Measurements from ENCODE around the gene ETS2. TPM values are rescaled to one million over a fixed set of nuclear protein-coding genes. Genes with fewer than 3 reads are reported as not detected.

Gene ETS2
- total RNA-seq, 3 donors from 2014 or later (not counting 1 experiment from before 2014, with no cell fraction given), result 10.6 to 36.9 (median 18.5) TPM

DNA sequence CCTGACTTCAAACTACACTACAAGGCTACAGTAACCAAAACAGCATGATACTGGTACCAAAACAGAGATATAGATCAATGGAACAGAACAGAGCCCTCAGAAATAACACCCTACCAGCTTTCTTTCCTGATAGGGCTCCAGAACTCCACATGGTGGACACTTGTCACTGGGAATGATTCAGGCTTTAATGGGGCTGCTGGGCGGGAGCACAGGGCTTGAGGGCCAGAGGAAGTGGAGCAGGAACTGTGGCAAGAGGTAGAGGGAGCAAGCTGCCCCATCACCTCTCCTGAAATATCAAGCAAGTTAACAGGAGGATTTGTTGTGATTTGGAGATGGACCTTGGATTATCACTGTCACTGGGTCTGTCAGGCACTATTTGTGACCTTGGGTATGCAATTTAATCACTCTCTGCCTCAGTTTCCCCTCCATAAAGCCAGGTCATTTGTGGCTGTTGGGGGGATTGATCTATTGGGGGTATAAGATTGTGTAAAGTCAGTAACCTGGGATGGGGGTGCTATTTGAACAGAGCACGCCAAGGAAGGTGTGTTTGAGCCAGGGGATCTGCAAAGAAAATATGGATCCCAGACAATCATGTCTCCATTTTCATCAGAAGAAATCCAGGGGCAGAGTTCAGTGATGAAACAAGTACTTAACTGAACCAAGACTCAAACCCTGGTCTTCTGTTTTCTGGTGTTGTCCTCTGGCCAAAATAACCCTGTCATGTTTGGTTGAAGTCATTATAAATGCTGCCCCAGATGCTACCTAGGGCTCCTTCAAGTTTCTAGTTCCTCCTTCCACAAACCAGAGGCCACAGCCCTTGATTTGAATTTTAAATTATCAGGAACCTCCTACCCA lies 25.2 kb downstream of the ETS2 start:
- TF ChIP-seq, protein P1, sequence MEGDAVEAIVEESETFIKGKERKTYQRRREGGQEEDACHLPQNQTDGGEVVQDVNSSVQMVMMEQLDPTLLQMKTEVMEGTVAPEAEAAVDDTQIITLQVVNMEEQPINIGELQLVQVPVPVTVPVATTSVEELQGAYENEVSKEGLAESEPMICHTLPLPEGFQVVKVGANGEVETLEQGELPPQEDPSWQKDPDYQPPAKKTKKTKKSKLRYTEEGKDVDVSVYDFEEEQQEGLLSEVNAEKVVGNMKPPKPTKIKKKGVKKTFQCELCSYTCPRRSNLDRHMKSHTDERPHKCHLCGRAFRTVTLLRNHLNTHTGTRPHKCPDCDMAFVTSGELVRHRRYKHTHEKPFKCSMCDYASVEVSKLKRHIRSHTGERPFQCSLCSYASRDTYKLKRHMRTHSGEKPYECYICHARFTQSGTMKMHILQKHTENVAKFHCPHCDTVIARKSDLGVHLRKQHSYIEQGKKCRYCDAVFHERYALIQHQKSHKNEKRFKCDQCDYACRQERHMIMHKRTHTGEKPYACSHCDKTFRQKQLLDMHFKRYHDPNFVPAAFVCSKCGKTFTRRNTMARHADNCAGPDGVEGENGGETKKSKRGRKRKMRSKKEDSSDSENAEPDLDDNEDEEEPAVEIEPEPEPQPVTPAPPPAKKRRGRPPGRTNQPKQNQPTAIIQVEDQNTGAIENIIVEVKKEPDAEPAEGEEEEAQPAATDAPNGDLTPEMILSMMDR (IDR thresholded peaks at IDR 0.05), result no peak
- Mint-ChIP-seq H3K4me1 (peaks cover 17 to 20% of the 10 kb centered on the region in 2 donors), H3K27ac (peak overlapping the region; percentile 38 to 74), H3K4me3 (no peak overlapping the region), H3K9me3 (no peaks in the 10 kb centered on the region), H3K36me3 (no peaks in the 10 kb centered on the region), H3K27me3 (ENCODE audit: low read depth in 2 of 2) (peaks cover 8 to 9% of the 10 kb centered on the region in 2 donors)
- Histone ChIP-seq H3K36me3 (ENCODE audit: control insufficient read depth, insufficient read depth, low read length) (no peaks in the 10 kb centered on the region), H3K27ac (ENCODE audit: low read length) (peak overlapping the region; percentile 39), H3K4me1 (ENCODE audit: control insufficient read depth, insufficient read depth, low read length) (peaks cover 11% of the 10 kb centered on the region), H3K9me3 (ENCODE audit: control insufficient read depth, insufficient read depth, low read length) (no peaks in the 10 kb centered on the region), H3K27me3 (ENCODE audit: control insufficient read depth, insufficient read depth, low read length) (no peaks in the 10 kb centered on the region), H3K4me3 (ENCODE audit: low read length) (no peak overlapping the region)
- intact Hi-C loops (cut with micrococcal nuclease), result no loop called here
- ATAC-seq, result no peak
- 100% methylated on average over 2 of the region's 2 CpGs for WGBS (ENCODE audit: insufficient coverage)
- DNase-seq, result no peak

GRCh38 chr21:38831526-38832467 lies 26.1 kb downstream of the ETS2 start:
- 63% methylated on average over 6 of the region's 7 CpGs for WGBS (ENCODE audit: insufficient coverage)
- Histone ChIP-seq H3K4me1 (ENCODE audit: control insufficient read depth, insufficient read depth, low read length) (peaks cover 11% of the 10 kb centered on the region), H3K4me3 (ENCODE audit: low read length) (no peak overlapping the region), H3K36me3 (ENCODE audit: control insufficient read depth, insufficient read depth, low read length) (no peaks in the 10 kb centered on the region), H3K9me3 (ENCODE audit: control insufficient read depth, insufficient read depth, low read length) (no peaks in the 10 kb centered on the region), H3K27ac (ENCODE audit: low read length) (peak overlapping the region; percentile 37), H3K27me3 (ENCODE audit: control insufficient read depth, insufficient read depth, low read length) (no peaks in the 10 kb centered on the region)
- Mint-ChIP-seq H3K4me1 (peaks cover 17 to 20% of the 10 kb centered on the region in 2 donors), H3K9me3 (no peaks in the 10 kb centered on the region), H3K36me3 (no peaks in the 10 kb centered on the region), H3K27me3 (ENCODE audit: low read depth in 2 of 2) (peaks cover 8 to 9% of the 10 kb centered on the region in 2 donors), H3K4me3 (no peak overlapping the region), H3K27ac (peak overlapping the region; percentile 38 to 74)
- intact Hi-C loops (cut with micrococcal nuclease), result no loop called here
- peak; percentile 88 to 93 (median 93) for ATAC-seq
- TF ChIP-seq, protein P1 (IDR thresholded peaks at IDR 0.05), result no peak
- peak; percentile 40 to 68 for DNase-seq

DNA sequence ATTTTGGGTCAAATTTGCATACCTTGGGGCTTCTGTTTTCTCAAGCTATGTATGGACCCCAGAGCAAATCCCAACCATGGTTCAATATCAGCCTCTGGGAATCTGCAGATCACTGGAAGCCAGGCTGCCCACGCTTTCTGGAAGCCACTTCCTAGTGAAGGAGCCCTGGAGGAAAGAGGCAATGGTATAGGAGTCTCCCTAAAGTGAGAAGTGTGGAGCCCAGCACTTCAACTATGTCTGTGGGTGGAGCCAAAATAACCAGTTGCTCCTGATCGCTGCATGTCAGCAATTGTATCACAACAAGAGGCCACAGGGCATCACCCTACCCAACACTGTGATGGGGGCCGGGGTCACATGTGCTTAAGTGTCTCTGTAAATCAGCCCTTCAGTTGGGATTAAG lies 26.9 kb downstream of the ETS2 start:
- Histone ChIP-seq H3K4me3 (ENCODE audit: low read length) (no peak overlapping the region), H3K4me1 (ENCODE audit: control insufficient read depth, insufficient read depth, low read length) (peaks cover 11% of the 10 kb centered on the region), H3K9me3 (ENCODE audit: control insufficient read depth, insufficient read depth, low read length) (no peaks in the 10 kb centered on the region), H3K36me3 (ENCODE audit: control insufficient read depth, insufficient read depth, low read length) (no peaks in the 10 kb centered on the region), H3K27me3 (ENCODE audit: control insufficient read depth, insufficient read depth, low read length) (no peaks in the 10 kb centered on the region), H3K27ac (ENCODE audit: low read length) (no peak overlapping the region)
- TF ChIP-seq, protein P1 (IDR thresholded peaks at IDR 0.05), result no peak
- intact Hi-C loops (cut with micrococcal nuclease), result no loop called here
- Mint-ChIP-seq H3K9me3 (no peaks in the 10 kb centered on the region), H3K27ac (peak overlapping the region in 1 of 2 donors; percentile 74), H3K4me3 (no peak overlapping the region), H3K36me3 (no peaks in the 10 kb centered on the region), H3K27me3 (ENCODE audit: low read depth in 2 of 2) (peaks cover 8 to 9% of the 10 kb centered on the region in 2 donors), H3K4me1 (peaks cover 17 to 20% of the 10 kb centered on the region in 2 donors)
- no peak for ATAC-seq
- 91% methylated on average over 3 of the region's 3 CpGs for WGBS (ENCODE audit: insufficient coverage)
- DNase-seq, result no peak
